Spleen (tissue), 7 donors: ENCODE data around the gene MORF4L2.

Source experiments
- CTCF ChIP-seq, 11 experiments: fragments of 200-600 bp in 7 of 11; fragments of 450-650 bp in 4 of 11; sonication (generic) in 4 of 11; IDR thresholded peaks in 8 of 11; conservative IDR thresholded peaks in 3 of 11; 1 replicate in 7 of 11; 2 replicates in 4 of 11; pipeline versions ENCODE4 v1.4.0 to v1.8.0; 2016 to 2021; ENCODE audit warnings: antibody characterized with exemption in 11 of 11, inconsistent platforms in 4 of 11, mild to moderate bottlenecking in 1 of 11
- POLR2A ChIP-seq, 3 donors: fragments of 450-650 bp; IDR thresholded peaks; one replicate each; pipeline ENCODE4 v1.5.1; 2017; ENCODE audit warnings: antibody characterized with exemption in 3 of 3, mild to moderate bottlenecking in 1 of 3
- POLR2AphosphoS5 ChIP-seq, 3 donors: sonication (generic); formaldehyde crosslinking; IDR thresholded peaks; one replicate each; pipeline ENCODE4 v1.5.1; 2017; ENCODE audit warnings: antibody characterized with exemption in 3 of 3
- donor health status: DM: no; HTN: no; CAD: no; lungs with moderate emphysema.
- donor health status: DM: no; HTN: no; CAD: no.
- donor health status: DM: no; HTN: no; CAD: no.

DNA sequence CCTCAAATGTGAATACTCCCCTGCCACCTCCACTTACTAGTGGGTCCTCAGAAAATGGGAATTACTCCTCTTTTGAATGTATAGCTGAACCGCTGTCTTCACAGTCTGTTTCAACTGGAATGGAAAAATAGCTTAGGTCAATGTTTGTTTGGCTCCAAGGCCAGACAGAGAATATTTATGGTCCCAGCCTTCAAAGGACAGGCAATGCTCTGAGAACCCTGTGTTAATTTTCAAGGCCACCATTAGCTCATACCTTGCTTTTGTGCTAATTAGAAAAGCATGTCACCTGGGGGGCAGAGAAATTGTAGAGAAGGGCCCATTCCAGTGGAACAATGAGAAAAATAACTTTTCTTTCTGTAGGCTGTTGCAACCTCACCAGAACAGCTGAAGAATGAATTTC lies 4.6 kb upstream of the MORF4L2 start:
- TF ChIP-seq CTCF (IDR thresholded peaks at IDR 0.05 in 8 of 11, conservative IDR thresholded peaks at IDR 0.05 in 3 of 11) (no peak), POLR2A (IDR thresholded peaks at IDR 0.05) (no peak), POLR2AphosphoS5 (IDR thresholded peaks at IDR 0.05) (no peak)
